Peyer's patch (tissue), 4 donors: Measurements from ENCODE around the gene TMEM200B. TPM values are rescaled to one million over a fixed set of nuclear protein-coding genes. Genes with fewer than 3 reads are reported as not detected.

Source experiments
- DNase-seq, 3 donors: peaks; one replicate each; pipeline ENCODE4 v3.0.0-alpha.2; 2017 to 2019
- H3K27ac ChIP-seq, 4 donors: fragments of 200-600 bp; sonication (generic); one replicate each; pipeline ENCODE4 v1.5.1; 2016 to 2019
- H3K27me3 ChIP-seq, 2 donors: fragments of 200-600 bp; sonication (generic); one replicate each; pipeline ENCODE4 v1.5.1; 2019
- H3K36me3 ChIP-seq, 3 donors: fragments of 200-600 bp; sonication (generic); one replicate each; pipeline ENCODE4 v1.5.1; 2016 to 2019
- H3K4me1 ChIP-seq, 4 donors: fragments of 200-600 bp; sonication (generic); one replicate each; pipeline ENCODE4 v1.5.1; 2016 to 2019
- H3K4me3 ChIP-seq, 4 donors: fragments of 200-600 bp; sonication (generic); 1 replicate in 3 of 4; 2 replicates in 1 of 4; pipeline ENCODE4 v1.5.1; 2016 to 2019; ENCODE audit warnings: mild to moderate bottlenecking in 1 of 4
- H3K9me3 ChIP-seq, 4 donors: fragments of 200-600 bp; sonication (generic); one replicate each; pipeline ENCODE4 v1.5.1; 2016 to 2019; ENCODE audit warnings: mild to moderate bottlenecking in 1 of 4
- CTCF ChIP-seq, 6 experiments: fragments of 450-650 bp in 4 of 6; fragments of 200-600 bp in 2 of 6; sonication (generic) in 1 of 6; IDR thresholded peaks; one replicate each; pipeline ENCODE4 v1.5.1; 2017 to 2019; ENCODE audit warnings: antibody characterized with exemption in 6 of 6, mild to moderate bottlenecking in 3 of 6, moderate library complexity in 1 of 6
- POLR2A ChIP-seq, 2 donors: fragments of 450-650 bp; IDR thresholded peaks; one replicate each; pipeline ENCODE4 v1.5.1; 2017; ENCODE audit warnings: antibody characterized with exemption in 2 of 2, mild to moderate bottlenecking in 2 of 2, moderate library complexity in 2 of 2
- total RNA-seq, 4 donors: library from RNA; depleted of rRNA; stranded (reverse); fragments of >200 nt; gene quantifications; one replicate each; pipeline ENCODE4 v1.1.0, GENCODE V29; 2016

Gene TMEM200B
- total RNA-seq, 4 donors from 2014 or later = 2.0 to 2.8 (median 2.3) TPM

DNA sequence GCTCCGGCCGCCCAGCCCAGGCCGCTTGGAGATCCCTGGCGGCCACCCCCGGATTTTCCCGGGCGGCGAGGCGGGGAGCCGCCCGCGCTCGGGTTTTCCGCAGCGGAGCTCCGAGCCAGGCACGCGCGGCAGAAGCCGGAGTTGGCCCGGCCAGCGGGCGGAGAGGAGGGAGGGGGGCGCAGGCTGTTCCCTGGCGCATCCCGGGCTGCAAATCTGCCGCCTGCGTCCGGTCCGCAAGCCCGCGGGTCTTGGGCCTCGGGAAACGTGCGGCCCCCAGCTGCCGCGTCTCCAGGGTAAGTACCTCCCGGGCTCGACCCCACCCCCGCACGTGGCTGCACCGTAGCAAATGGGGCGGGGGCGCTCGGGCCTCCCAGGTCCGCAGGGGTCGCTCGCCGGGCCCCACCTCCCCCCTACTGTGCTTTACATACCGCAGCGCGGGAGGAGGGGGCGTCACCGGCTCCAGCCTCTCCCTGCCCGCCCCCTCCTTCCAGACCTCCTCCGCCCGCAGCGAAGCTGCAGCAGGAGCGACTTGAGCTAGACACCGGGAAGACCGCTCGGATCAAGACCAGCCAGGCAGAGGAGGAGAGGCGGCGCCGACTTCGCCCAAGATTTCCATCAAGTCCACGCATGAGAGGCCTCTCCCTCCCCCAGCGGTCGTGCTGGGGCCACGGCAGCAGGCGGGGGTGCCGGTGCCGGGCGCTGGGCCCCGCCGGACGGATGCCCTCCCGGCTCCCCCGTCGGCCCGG, 1.6 kb downstream of the TMEM200B start:
- peak in 1 of 3 donors; percentile 53 for DNase-seq
- peaks cover 0 to 10% (median 0%) of the 10 kb centered on the region in 3 donors for H3K36me3 ChIP-seq
- peak overlapping the region; percentile 68 to 94 (median 78) for H3K27ac ChIP-seq
- H3K4me3 ChIP-seq = peak overlapping the region; percentile 45 to 67 (median 64)
- H3K27me3 ChIP-seq = peaks cover 0 to 16% of the 10 kb centered on the region in 2 donors
- TF ChIP-seq CTCF (IDR thresholded peaks at IDR 0.05) (no peak), POLR2A (IDR thresholded peaks at IDR 0.05) (no peak)
- no peaks in the 10 kb centered on the region for H3K9me3 ChIP-seq
- peaks cover 9 to 45% (median 27%) of the 10 kb centered on the region in 4 donors for H3K4me1 ChIP-seq

- TF ChIP-seq POLR2A (IDR thresholded peaks at IDR 0.05) = no peak
- TF ChIP-seq CTCF (IDR thresholded peaks at IDR 0.05) = no peak
- H3K27ac ChIP-seq = peak overlapping the region; percentile 68 to 94 (median 78)
- H3K27me3 ChIP-seq = peaks cover 0 to 16% of the 10 kb centered on the region in 2 donors
- no peaks in the 10 kb centered on the region for H3K9me3 ChIP-seq
- DNase-seq = no peak
- peaks cover 0 to 13% (median 0%) of the 10 kb centered on the region in 3 donors for H3K36me3 ChIP-seq
- H3K4me3 ChIP-seq = peak overlapping the region; percentile 45 to 67 (median 64)
- peaks cover 9 to 45% (median 27%) of the 10 kb centered on the region in 4 donors for H3K4me1 ChIP-seq
Measured at GRCh38 chr1:29121516-29121935, 2.2 kb downstream of the TMEM200B start.

DNA sequence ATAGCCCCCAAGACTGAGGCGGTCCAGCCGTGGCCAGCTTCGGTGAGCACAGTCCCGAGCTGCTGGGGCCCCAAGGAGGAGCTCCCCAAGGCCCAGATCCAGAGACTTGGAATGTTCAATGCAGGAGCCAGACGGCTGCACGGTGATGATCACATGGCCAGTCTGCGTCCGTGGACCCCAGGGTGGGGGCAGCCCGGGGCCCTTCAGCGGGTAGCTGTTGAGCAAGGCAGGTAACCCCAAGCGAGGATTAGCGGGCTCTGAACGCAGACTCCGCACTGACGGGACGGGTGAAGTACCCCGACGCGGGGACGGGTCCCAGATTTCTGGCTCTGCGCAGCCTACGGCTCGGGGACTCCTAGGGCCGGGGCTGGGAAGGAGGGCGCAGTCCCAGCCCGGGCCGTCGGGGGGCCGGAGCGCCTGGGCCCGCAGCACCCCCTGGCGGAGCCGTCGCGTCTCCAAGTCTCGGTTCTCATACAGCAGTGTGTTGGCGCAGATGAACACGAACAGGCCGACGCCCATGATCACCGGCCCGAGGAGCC, 2.7 kb downstream of the TMEM200B start:
- DNase-seq = peak; percentile 47 to 73 (median 71)
- Histone ChIP-seq H3K4me1 (peaks cover 9 to 45% (median 27%) of the 10 kb centered on the region in 4 donors), H3K9me3 (no peaks in the 10 kb centered on the region), H3K36me3 (peaks cover 0 to 17% (median 0%) of the 10 kb centered on the region in 3 donors), H3K4me3 (peak overlapping the region in 3 of 4 donors; percentile 62 to 67 (median 65)), H3K27me3 (peaks cover 0 to 16% of the 10 kb centered on the region in 2 donors), H3K27ac (peak overlapping the region in 3 of 4 donors; percentile 68 to 94 (median 81))
- TF ChIP-seq CTCF (IDR thresholded peaks at IDR 0.05) (peak; percentile 43 to 79 (median 72)), POLR2A (IDR thresholded peaks at IDR 0.05) (no peak)

DNA sequence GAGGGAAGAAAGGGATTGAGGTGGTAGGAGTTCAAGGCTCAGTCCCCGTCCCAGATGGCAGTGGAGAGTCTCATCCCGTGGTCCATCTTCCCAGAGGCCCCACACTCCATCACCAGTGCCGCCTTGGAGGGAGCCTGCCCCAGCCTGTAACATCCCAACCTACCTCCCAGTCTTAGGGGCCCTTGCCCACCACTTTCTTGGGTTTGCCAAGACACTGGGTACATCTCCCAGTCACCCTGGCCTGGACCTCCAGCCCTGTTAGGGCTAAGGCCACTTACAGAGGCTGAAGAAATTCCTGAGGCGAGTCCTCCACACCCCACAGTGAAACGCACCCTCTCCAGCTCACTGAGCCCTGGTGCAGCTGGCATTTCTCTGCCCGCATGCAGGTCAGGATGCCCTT, 3.3 kb downstream of the TMEM200B start:
- Histone ChIP-seq H3K4me1 (peaks cover 9 to 40% (median 27%) of the 10 kb centered on the region in 4 donors), H3K27me3 (peaks cover 0 to 16% of the 10 kb centered on the region in 2 donors), H3K36me3 (peaks cover 0 to 23% (median 0%) of the 10 kb centered on the region in 3 donors), H3K9me3 (no peaks in the 10 kb centered on the region), H3K4me3 (no peak overlapping the region), H3K27ac (peak overlapping the region in 2 of 4 donors; percentile 23 to 68)
- no peak for DNase-seq
- no peak for TF ChIP-seq POLR2A (IDR thresholded peaks at IDR 0.05)
- no peak for TF ChIP-seq CTCF (IDR thresholded peaks at IDR 0.05)

- TF ChIP-seq CTCF (IDR thresholded peaks at IDR 0.05) (no peak), POLR2A (IDR thresholded peaks at IDR 0.05) (no peak)
Measured at GRCh38 chr1:29119121-29119929, 4.4 kb downstream of the TMEM200B start.

More at GRCh38 chr1:29119121-29119929, 4.4 kb downstream of the TMEM200B start:
- peak overlapping the region in 1 of 4 donors; percentile 23 for H3K27ac ChIP-seq
- no peak for DNase-seq
- H3K9me3 ChIP-seq = no peaks in the 10 kb centered on the region
- peaks cover 0 to 30% (median 0%) of the 10 kb centered on the region in 3 donors for H3K36me3 ChIP-seq
- H3K27me3 ChIP-seq = peaks cover 0 to 9% of the 10 kb centered on the region in 2 donors
- peaks cover 9 to 32% (median 23%) of the 10 kb centered on the region in 4 donors for H3K4me1 ChIP-seq
- no peak overlapping the region for H3K4me3 ChIP-seq
